DND-41 (cell line): Measurements from ENCODE around the gene NIPAL3.

Source experiments
- CTCF ChIP-seq: IDR thresholded peaks from 2 replicates; pipeline ENCODE4 v1.5.1; 2012; ENCODE audit warnings: borderline replicate concordance, low read length, moderate library complexity, mild to moderate bottlenecking; ENCODE audit not compliant: poor library complexity, severe bottlenecking; ENCODE audit errors: extremely low read depth
- EZH2 ChIP-seq: IDR thresholded peaks from 3 replicates; pipeline ENCODE4 v1.6.1; 2012; ENCODE audit warnings: borderline replicate concordance, low read depth, mild to moderate bottlenecking, moderate library complexity, low read length, inconsistent platforms; ENCODE audit not compliant: severe bottlenecking

DNA sequence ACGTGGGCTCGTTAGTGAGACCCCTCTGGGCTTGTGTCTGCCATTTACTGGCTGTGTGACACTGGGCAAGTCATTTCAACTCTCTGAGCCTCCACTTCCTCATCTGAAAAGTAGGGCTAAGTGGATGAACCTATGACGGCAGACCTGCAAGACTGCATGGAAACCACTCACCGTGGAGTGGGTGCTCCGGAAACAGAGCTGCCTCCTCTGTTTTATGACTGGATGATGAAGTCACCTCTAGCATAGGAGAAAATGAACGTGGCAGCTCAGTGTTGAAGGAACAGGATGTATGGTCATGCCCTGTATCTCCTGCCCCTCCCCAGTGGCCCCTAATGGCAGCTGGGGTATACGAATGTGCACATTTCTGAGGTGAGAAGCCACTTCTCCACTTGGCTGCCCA lies 42.6 kb upstream of the NIPAL3 start:
- no peak for TF ChIP-seq CTCF
- TF ChIP-seq EZH2: no peak
